WTC11 (cell line): ENCODE results near the gene GATA2.

ENCODE experiments used
- AFF4 ChIP-seq: sonication (generic); formaldehyde crosslinking; IDR thresholded peaks from 2 replicates; pipeline ENCODE4 v1.8.1; 2023; ENCODE audit warnings: mild to moderate bottlenecking, missing genetic modification reagents, borderline replicate concordance
- ETV6 ChIP-seq: sonication (generic); formaldehyde crosslinking; IDR thresholded peaks from 2 replicates; pipeline ENCODE4 v1.8.1; 2022; ENCODE audit warnings: mild to moderate bottlenecking, missing genetic modification reagents
- GTF2I ChIP-seq: fragments of 250-450 bp; sonication (Bioruptor Pico); conservative IDR thresholded peaks from 2 replicates; pipeline ENCODE4 v1.4.0; 2021; ENCODE audit warnings: mild to moderate bottlenecking
- JUN ChIP-seq: sonication (generic); formaldehyde crosslinking; IDR thresholded peaks from 2 replicates; pipeline ENCODE4 v1.8.0; 2023; ENCODE audit warnings: mild to moderate bottlenecking, missing genetic modification reagents
- NFYB ChIP-seq: sonication (generic); formaldehyde crosslinking; conservative IDR thresholded peaks from 2 replicates; pipeline ENCODE4 v1.8.0; 2022; ENCODE audit warnings: low read depth, missing genetic modification reagents
- TCF7 ChIP-seq: sonication (generic); formaldehyde crosslinking; IDR thresholded peaks from 2 replicates; pipeline ENCODE4 v1.8.0; 2022; ENCODE audit warnings: mild to moderate bottlenecking, low read depth, missing genetic modification reagents, moderate library complexity
- TEAD1 ChIP-seq: sonication (generic); formaldehyde crosslinking; IDR thresholded peaks from 2 replicates; pipeline ENCODE4 v1.8.0; 2022; ENCODE audit warnings: mild to moderate bottlenecking, missing genetic modification reagents
- TEAD4 ChIP-seq: sonication (generic); formaldehyde crosslinking; IDR thresholded peaks from 2 replicates; pipeline ENCODE4 v1.8.0; 2022; ENCODE audit warnings: mild to moderate bottlenecking, missing genetic modification reagents
- ZNF423 ChIP-seq: fragments of 250-450 bp; sonication (Bioruptor Pico); IDR thresholded peaks from 2 replicates; pipeline ENCODE4 v2.1.2; 2022; ENCODE audit warnings: mild to moderate bottlenecking, moderate library complexity
- ZNF512 ChIP-seq: sonication (generic); formaldehyde crosslinking; IDR thresholded peaks from 2 replicates; pipeline ENCODE4 v1.8.1; 2022; ENCODE audit warnings: missing genetic modification reagents, borderline replicate concordance
- TF ChIP-seq, protein P1 (sequence below): fragments of 200-600 bp; IDR thresholded peaks from 2 replicates; pipeline ENCODE4 v1.8.0; 2022; ENCODE audit warnings: antibody characterized with exemption
- TF ChIP-seq, protein P2 (sequence below): sonication (generic); formaldehyde crosslinking; IDR thresholded peaks from 2 replicates; pipeline ENCODE4 v1.8.0; 2022; ENCODE audit warnings: mild to moderate bottlenecking, missing genetic modification reagents
- TF ChIP-seq, protein P3 (sequence below): fragments of 250-450 bp; sonication (Bioruptor Pico); IDR thresholded peaks from 2 replicates; pipeline ENCODE4 v1.9.0; 2021; ENCODE audit warnings: mild to moderate bottlenecking

DNA sequence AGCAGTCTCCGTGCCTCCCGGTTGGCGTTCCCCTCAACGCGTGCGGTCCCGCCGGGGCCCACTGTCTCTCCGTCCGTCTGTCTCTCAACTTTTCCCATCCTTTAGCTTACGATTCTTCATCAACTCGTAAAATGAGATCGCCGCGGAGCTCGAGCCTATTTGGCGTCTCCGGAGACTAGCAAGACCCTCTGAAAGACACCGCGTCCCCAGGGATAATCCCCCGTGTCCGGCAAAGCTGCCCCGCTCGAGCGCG lies 3.4 kb downstream of the GATA2 start:
- TF ChIP-seq, protein P1, sequence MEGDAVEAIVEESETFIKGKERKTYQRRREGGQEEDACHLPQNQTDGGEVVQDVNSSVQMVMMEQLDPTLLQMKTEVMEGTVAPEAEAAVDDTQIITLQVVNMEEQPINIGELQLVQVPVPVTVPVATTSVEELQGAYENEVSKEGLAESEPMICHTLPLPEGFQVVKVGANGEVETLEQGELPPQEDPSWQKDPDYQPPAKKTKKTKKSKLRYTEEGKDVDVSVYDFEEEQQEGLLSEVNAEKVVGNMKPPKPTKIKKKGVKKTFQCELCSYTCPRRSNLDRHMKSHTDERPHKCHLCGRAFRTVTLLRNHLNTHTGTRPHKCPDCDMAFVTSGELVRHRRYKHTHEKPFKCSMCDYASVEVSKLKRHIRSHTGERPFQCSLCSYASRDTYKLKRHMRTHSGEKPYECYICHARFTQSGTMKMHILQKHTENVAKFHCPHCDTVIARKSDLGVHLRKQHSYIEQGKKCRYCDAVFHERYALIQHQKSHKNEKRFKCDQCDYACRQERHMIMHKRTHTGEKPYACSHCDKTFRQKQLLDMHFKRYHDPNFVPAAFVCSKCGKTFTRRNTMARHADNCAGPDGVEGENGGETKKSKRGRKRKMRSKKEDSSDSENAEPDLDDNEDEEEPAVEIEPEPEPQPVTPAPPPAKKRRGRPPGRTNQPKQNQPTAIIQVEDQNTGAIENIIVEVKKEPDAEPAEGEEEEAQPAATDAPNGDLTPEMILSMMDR = no peak
- TF ChIP-seq, protein P2, sequence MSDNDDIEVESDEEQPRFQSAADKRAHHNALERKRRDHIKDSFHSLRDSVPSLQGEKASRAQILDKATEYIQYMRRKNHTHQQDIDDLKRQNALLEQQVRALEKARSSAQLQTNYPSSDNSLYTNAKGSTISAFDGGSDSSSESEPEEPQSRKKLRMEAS (CRISPR knock-in tag) = no peak
- TF ChIP-seq NFYB (no peak), GTF2I (CRISPR knock-in tag) (no peak), TEAD4 (CRISPR knock-in tag) (no peak), ZNF423 (CRISPR knock-in tag) (no peak), ETV6 (CRISPR knock-in tag) (no peak), AFF4 (CRISPR knock-in tag) (no peak), TEAD1 (CRISPR knock-in tag) (no peak), ZNF512 (CRISPR knock-in tag) (no peak), TCF7 (CRISPR knock-in tag) (no peak), JUN (no peak)
- TF ChIP-seq, protein P3, sequence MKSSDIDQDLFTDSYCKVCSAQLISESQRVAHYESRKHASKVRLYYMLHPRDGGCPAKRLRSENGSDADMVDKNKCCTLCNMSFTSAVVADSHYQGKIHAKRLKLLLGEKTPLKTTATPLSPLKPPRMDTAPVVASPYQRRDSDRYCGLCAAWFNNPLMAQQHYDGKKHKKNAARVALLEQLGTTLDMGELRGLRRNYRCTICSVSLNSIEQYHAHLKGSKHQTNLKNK = no peak
